Central memory CD8-positive, alpha-beta T cell (primary cell): ENCODE data around the gene SAYSD1.

Experiments used
- ATAC-seq: fragments of 150-1000 bp; cut with Tn5 transposase; replicated peaks from 2 replicates; pipeline ENCODE4 v1.10.0; 2022; ENCODE audit warnings: mild to moderate bottlenecking, moderate FRiP score, moderate number of reproducible peaks; ENCODE audit not compliant: poor library complexity, severe bottlenecking; ENCODE audit errors: extremely low read depth
- DNase-seq, 2 donors: peaks; one replicate each; pipeline ENCODE4 v3.0.0; 2021; ENCODE audit warnings: low spot score in 2 of 2
- H3K27ac Mint-ChIP-seq: one replicate; pipeline ENCODE4 v1.8.0; 2022; ENCODE audit warnings: low read depth, mild to moderate bottlenecking, moderate library complexity, mixed read lengths
- H3K27me3 Mint-ChIP-seq: one replicate; pipeline ENCODE4 v1.8.0; 2022; ENCODE audit warnings: mixed read lengths
- H3K36me3 Mint-ChIP-seq: one replicate; pipeline ENCODE4 v1.8.0; 2022; ENCODE audit warnings: mild to moderate bottlenecking, moderate library complexity, mixed read lengths; ENCODE audit not compliant: insufficient read depth
- H3K4me1 Mint-ChIP-seq: one replicate; pipeline ENCODE4 v1.8.0; 2022; ENCODE audit warnings: mixed read lengths
- H3K4me3 Mint-ChIP-seq: one replicate; pipeline ENCODE4 v1.8.0; 2022; ENCODE audit warnings: mild to moderate bottlenecking, moderate library complexity, mixed read lengths
- H3K9me3 Mint-ChIP-seq: one replicate; pipeline ENCODE4 v1.8.0; 2022; ENCODE audit warnings: mixed read lengths

The SAYSD1 gene

GRCh38 chr6:39073471-39074355 is 41.3 kb downstream of the SAYSD1 start:
- H3K27ac Mint-ChIP-seq: no peak overlapping the region
- H3K4me1 Mint-ChIP-seq: no peaks in the 10 kb centered on the region
- H3K27me3 Mint-ChIP-seq: peaks cover 17% of the 10 kb centered on the region
- ATAC-seq: no peak
- no peak for DNase-seq
- no peaks in the 10 kb centered on the region for H3K9me3 Mint-ChIP-seq
- H3K4me3 Mint-ChIP-seq: no peak overlapping the region
- no peaks in the 10 kb centered on the region for H3K36me3 Mint-ChIP-seq

DNA sequence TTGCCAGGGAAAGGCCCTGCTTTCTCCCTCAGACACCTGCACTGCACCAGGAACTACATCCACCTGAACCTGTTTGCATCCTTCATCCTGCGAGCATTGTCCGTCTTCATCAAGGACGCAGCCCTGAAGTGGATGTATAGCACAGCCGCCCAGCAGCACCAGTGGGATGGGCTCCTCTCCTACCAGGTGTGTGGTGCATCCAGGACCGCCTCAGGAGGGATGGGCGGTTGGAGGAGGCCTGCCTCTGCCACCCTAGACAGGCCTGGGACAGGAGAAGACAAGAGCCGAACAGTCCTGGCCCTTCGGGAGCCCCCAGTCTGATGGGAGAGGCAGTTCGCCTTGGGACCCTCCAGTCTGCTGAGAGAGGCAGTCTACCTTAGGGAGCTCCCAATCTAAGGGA is 42.2 kb downstream of the SAYSD1 start:
- H3K36me3 Mint-ChIP-seq: no peaks in the 10 kb centered on the region
- H3K9me3 Mint-ChIP-seq: no peaks in the 10 kb centered on the region
- DNase-seq (no peak), ATAC-seq (no peak)
- no peak overlapping the region for H3K27ac Mint-ChIP-seq
- H3K4me3 Mint-ChIP-seq: no peak overlapping the region
- no peaks in the 10 kb centered on the region for H3K4me1 Mint-ChIP-seq
- peaks cover 19% of the 10 kb centered on the region for H3K27me3 Mint-ChIP-seq

- Mint-ChIP-seq H3K9me3 (no peaks in the 10 kb centered on the region), H3K4me1 (no peaks in the 10 kb centered on the region), H3K4me3 (no peak overlapping the region), H3K27me3 (peaks cover 48% of the 10 kb centered on the region), H3K36me3 (no peaks in the 10 kb centered on the region), H3K27ac (no peak overlapping the region)
- no peak for ATAC-seq
- no peak for DNase-seq
Measured at GRCh38 chr6:39068391-39068790, 46.6 kb downstream of the SAYSD1 start.

DNA sequence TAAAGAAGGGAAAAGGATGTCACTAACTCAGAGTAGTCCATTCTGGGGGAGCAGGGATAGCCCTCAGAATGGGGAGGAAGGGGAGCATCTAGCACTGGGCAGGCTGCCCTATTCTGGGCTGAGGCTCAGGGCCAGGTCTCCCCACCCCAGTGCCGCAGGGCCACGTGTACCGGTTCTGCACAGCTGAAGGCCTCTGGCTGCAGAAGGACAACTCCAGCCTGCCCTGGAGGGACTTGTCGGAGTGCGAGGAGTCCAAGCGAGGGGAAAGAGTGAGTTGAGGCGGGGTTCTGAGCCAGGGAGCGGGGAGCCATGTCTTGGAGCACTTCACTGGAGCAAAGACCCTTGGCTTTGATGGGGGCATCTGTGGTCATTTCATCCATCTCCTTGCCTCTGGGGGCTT is 49.4 kb downstream of the SAYSD1 start:
- peaks cover 48% of the 10 kb centered on the region for H3K27me3 Mint-ChIP-seq

DNA sequence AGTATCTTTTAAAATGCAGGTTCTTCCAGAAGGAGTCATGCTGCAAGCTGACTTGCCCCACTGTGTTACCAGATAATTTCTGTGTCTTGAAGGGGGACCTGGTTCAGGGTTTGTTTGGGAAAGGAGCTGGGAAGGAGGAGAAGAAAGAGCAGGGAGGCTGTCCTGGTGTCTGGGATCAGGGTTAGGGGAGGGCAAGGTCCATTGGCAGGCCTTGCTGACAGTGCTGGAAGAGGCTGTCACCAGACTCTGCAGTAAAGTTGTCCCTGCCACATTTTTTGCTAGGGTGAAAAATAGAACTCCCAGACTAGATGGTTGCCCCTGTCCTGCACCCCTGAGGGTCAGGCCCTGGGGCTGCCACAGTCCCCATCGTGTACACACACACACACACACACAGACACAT is 51.5 kb downstream of the SAYSD1 start:
- DNase-seq (no peak), ATAC-seq (no peak)
- Mint-ChIP-seq H3K36me3 (no peaks in the 10 kb centered on the region), H3K9me3 (no peaks in the 10 kb centered on the region), H3K4me3 (no peak overlapping the region), H3K27ac (no peak overlapping the region), H3K27me3 (peaks cover 57% of the 10 kb centered on the region), H3K4me1 (no peaks in the 10 kb centered on the region)

More for the DNA sequence above, 49.4 kb downstream of the SAYSD1 start:
- ATAC-seq (no peak), DNase-seq (no peak)
- no peaks in the 10 kb centered on the region for H3K9me3 Mint-ChIP-seq
- H3K27ac Mint-ChIP-seq: no peak overlapping the region
- H3K36me3 Mint-ChIP-seq: no peaks in the 10 kb centered on the region
- H3K4me3 Mint-ChIP-seq: no peak overlapping the region
- H3K4me1 Mint-ChIP-seq: no peaks in the 10 kb centered on the region

DNA sequence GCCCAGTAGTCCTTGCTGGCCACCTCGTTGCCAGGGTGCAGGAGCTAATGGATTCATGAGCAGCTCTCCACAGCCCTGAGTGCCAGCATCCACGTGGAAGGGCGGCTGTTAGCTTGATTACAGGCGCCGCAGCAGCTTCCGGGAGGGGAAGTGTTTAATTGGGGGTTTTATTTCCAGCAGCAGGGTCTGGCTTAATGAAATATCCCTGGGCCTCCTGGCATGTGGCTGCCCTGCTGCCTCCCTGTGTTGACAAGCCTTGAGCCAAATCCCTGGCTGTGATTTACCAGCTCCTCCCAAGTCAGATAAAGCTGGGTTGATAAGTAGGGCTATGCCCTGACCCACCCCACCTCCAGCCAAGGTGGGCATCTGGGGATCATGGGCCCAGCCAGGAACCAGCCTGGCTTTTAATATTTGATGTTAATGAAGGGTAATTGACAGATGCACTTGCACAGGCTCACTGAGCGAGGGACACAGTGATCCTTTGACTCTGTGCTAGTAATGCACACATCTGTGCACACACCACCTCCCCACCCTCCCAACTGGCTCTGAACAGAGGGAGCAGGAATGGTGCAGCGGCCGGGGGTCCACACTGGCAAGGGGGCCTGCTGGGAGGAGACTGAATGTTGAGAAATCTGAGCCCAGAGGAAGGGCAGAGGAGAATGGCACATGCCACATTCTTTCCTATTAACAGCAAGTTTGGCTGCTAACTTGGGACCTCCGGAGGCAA is 52.8 kb downstream of the SAYSD1 start:
- no peak for DNase-seq
- H3K27ac Mint-ChIP-seq: no peak overlapping the region
- peaks cover 56% of the 10 kb centered on the region for H3K27me3 Mint-ChIP-seq
- no peak overlapping the region for H3K4me3 Mint-ChIP-seq
- no peak for ATAC-seq
- no peaks in the 10 kb centered on the region for H3K36me3 Mint-ChIP-seq
- H3K9me3 Mint-ChIP-seq: no peaks in the 10 kb centered on the region
- no peaks in the 10 kb centered on the region for H3K4me1 Mint-ChIP-seq

DNA sequence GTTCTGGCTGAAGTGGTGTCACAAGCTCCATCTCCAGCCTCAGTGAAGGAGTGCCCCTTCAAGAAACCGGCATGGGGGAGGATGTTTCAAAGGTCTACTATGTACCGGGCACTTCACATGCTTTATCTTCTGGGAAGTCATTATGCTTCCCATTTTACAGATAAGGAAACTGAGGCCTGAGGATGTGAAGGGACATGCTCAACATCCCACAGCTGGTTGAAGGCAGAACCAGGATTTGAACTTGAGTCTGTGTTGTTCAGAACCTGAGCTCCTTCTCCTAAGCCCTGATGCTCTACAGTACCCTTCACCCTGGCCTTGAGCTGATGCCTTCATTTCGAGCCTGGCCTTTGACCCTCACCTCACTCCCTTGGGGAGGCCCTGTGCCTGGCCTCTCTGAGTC is 53.4 kb downstream of the SAYSD1 start:
- no peak overlapping the region for H3K27ac Mint-ChIP-seq

GRCh38 chr6:39061182-39061581 is 53.8 kb downstream of the SAYSD1 start:
- peaks cover 51% of the 10 kb centered on the region for H3K27me3 Mint-ChIP-seq
- no peak overlapping the region for H3K27ac Mint-ChIP-seq
- H3K4me1 Mint-ChIP-seq: no peaks in the 10 kb centered on the region
- DNase-seq: no peak
- H3K9me3 Mint-ChIP-seq: no peaks in the 10 kb centered on the region
- no peaks in the 10 kb centered on the region for H3K36me3 Mint-ChIP-seq
- ATAC-seq: no peak
- H3K4me3 Mint-ChIP-seq: no peak overlapping the region

More for the DNA sequence above, 53.4 kb downstream of the SAYSD1 start:
- H3K9me3 Mint-ChIP-seq: no peaks in the 10 kb centered on the region
- ATAC-seq (no peak), DNase-seq (no peak)
- no peaks in the 10 kb centered on the region for H3K36me3 Mint-ChIP-seq
- H3K4me3 Mint-ChIP-seq: no peak overlapping the region
- H3K4me1 Mint-ChIP-seq: no peaks in the 10 kb centered on the region
- H3K27me3 Mint-ChIP-seq: peaks cover 55% of the 10 kb centered on the region

DNA sequence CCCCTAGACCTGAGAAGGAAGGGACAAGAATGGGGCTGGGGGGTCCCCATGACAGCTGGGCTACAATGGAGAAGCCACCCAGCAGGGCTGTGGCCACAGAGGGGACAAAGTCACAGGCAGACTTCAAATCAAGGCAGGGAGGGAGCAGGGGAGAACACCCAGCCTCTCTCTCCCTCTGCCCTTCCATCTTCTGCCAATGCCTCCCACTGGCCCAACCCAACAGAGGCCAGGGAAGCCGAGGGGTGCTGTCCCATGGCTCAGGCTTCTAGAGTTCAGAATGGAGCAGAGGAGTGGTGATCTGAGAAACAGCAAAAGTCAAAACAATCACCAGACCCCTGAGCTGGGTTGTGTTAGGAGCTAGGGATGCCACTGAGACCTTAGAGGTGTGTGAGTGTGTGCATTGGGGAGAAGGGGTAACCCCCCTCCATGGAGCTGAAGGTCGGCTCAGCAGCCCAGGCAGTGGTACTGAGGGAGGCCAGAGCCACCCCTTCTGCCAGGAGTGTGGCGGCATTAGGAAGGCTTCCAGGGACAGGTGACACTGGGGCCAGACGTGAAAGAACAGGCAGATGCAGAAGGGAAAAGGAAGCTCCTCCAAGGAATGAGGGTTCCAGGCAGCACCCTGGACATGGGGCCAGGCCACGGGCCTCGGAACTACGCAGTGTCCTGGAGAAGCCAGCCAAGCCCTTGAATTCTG is 54.4 kb downstream of the SAYSD1 start:
- no peak overlapping the region for H3K27ac Mint-ChIP-seq
- H3K27me3 Mint-ChIP-seq: peaks cover 45% of the 10 kb centered on the region
- no peak overlapping the region for H3K4me3 Mint-ChIP-seq
- no peak for DNase-seq
- H3K36me3 Mint-ChIP-seq: no peaks in the 10 kb centered on the region
- ATAC-seq: no peak
- H3K9me3 Mint-ChIP-seq: no peaks in the 10 kb centered on the region
- H3K4me1 Mint-ChIP-seq: no peaks in the 10 kb centered on the region

- Mint-ChIP-seq H3K27me3 (peaks cover 36% of the 10 kb centered on the region), H3K36me3 (no peaks in the 10 kb centered on the region), H3K4me3 (no peak overlapping the region), H3K9me3 (no peaks in the 10 kb centered on the region), H3K27ac (no peak overlapping the region), H3K4me1 (no peaks in the 10 kb centered on the region)
- DNase-seq (no peak), ATAC-seq (no peak)
Measured at GRCh38 chr6:39059496-39060310, 55.3 kb downstream of the SAYSD1 start.

DNA sequence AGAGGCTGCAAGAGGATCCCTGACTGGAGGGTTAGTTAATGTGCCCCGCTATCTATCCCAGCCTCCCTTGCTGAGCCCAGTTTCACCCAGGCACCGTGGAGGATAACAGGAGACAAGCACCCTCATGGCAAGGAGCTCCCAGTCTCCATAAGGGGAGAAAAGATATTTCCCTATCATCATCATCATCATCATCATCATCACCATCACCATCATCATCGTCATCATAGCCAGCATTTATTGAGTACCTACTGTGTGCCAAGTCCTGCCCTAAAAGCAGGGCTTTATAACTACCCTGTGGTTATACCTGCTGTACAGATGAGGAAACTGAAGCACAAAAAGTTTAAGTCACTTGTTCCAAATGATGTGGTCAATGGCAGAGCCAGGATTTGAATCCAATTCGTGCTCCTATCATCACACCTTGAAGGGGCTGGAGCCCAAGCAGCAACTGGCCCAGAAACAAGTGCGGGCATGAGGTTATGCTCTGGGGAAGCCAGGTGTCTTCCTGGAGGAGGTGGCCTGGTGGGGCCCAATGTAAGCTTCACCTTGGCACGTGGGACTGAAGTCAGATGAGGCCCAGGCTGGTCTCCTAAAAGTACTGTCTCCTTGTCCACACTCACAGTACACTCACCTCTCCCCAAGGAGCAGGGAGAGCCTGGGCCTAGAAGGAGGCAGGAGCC is 56.4 kb downstream of the SAYSD1 start:
- H3K27me3 Mint-ChIP-seq: peaks cover 38% of the 10 kb centered on the region
- DNase-seq (no peak), ATAC-seq (no peak)
- no peaks in the 10 kb centered on the region for H3K36me3 Mint-ChIP-seq
- no peak overlapping the region for H3K4me3 Mint-ChIP-seq
- H3K9me3 Mint-ChIP-seq: no peaks in the 10 kb centered on the region
- no peak overlapping the region for H3K27ac Mint-ChIP-seq
- no peaks in the 10 kb centered on the region for H3K4me1 Mint-ChIP-seq
